GM23338 (cell line): ENCODE data around the gene PML. TPM values are rescaled to one million over a fixed set of nuclear protein-coding genes. Genes with fewer than 3 reads are reported as not detected.

ENCODE experiments used
- ATAC-seq: fragments of 200-7000 bp; cut with Tn5 transposase; 3 replicates; pipeline ENCODE4 v1.9.1; 2020
- DNase-seq: peaks from one replicate; pipeline ENCODE4 v3.0.0-alpha.2; 2015; ENCODE audit warnings: low spot score
- H2AFZ ChIP-seq: fragments of 200-600 bp; sonication (generic); 2 replicates; pipeline ENCODE4 v1.8.0; 2016; ENCODE audit warnings: antibody characterized with exemption, mild to moderate bottlenecking, moderate library complexity
- H3F3A ChIP-seq: fragments of 200-600 bp; sonication (generic); replicated peaks from 2 replicates; pipeline ENCODE4 v1.8.0; 2017; ENCODE audit warnings: antibody characterized with exemption, mixed run types, low read depth
- H3K27ac ChIP-seq: fragments of 200-600 bp; sonication (generic); 2 replicates; pipeline ENCODE4 v1.6.1; 2016; ENCODE audit warnings: low read depth
- H3K27me3 ChIP-seq: fragments of 200-600 bp; sonication (generic); 2 replicates; pipeline ENCODE4 v1.8.0; 2016; ENCODE audit warnings: mild to moderate bottlenecking, mixed run types, moderate library complexity; ENCODE audit not compliant: insufficient read depth
- H3K36me3 ChIP-seq: fragments of 200-600 bp; sonication (generic); 2 replicates; pipeline ENCODE4 v1.8.0; 2016; ENCODE audit warnings: mild to moderate bottlenecking; ENCODE audit not compliant: insufficient read depth
- H3K4me1 ChIP-seq: fragments of 200-600 bp; sonication (generic); 2 replicates; pipeline ENCODE4 v1.8.0; 2016; ENCODE audit warnings: mild to moderate bottlenecking, moderate library complexity; ENCODE audit not compliant: insufficient read depth
- H3K4me2 ChIP-seq: fragments of 200-600 bp; sonication (generic); 2 replicates; pipeline ENCODE4 v1.7.1; 2017; ENCODE audit warnings: mixed run types
- H3K4me3 ChIP-seq: fragments of 200-600 bp; sonication (generic); 2 replicates; pipeline ENCODE4 v1.6.1; 2016; ENCODE audit warnings: mixed run types
- H3K79me2 ChIP-seq: fragments of 200-600 bp; sonication (generic); replicated peaks from 2 replicates; pipeline ENCODE4 v1.8.0; 2017; ENCODE audit warnings: mild to moderate bottlenecking; ENCODE audit not compliant: insufficient read depth
- H3K9me2 ChIP-seq: fragments of 200-600 bp; sonication (generic); 2 replicates; pipeline ENCODE4 v1.8.0; 2017; ENCODE audit not compliant: insufficient read depth
- H4K20me1 ChIP-seq: fragments of 200-600 bp; sonication (generic); replicated peaks from 2 replicates; pipeline ENCODE4 v1.8.0; 2017; ENCODE audit warnings: mild to moderate bottlenecking; ENCODE audit not compliant: insufficient read depth
- H3K27ac Mint-ChIP-seq: 2 replicates; pipeline ENCODE4 v1.8.0; 2020; ENCODE audit warnings: inconsistent platforms, mild to moderate bottlenecking, moderate library complexity, mixed read lengths
- H3K27me3 Mint-ChIP-seq: 3 replicates; pipeline ENCODE4 v1.8.0; 2022; ENCODE audit warnings: low read depth, mild to moderate bottlenecking, moderate library complexity, mixed read lengths, inconsistent platforms; ENCODE audit not compliant: insufficient read depth, poor library complexity
- H3K36me3 Mint-ChIP-seq: 3 replicates; pipeline ENCODE4 v1.8.0; 2021; ENCODE audit warnings: low read depth, mild to moderate bottlenecking, inconsistent platforms, moderate library complexity, mixed read lengths
- H3K4me1 Mint-ChIP-seq: 3 replicates; pipeline ENCODE4 v1.8.0; 2020; ENCODE audit warnings: mild to moderate bottlenecking, inconsistent platforms, mixed read lengths
- H3K4me3 Mint-ChIP-seq: 3 replicates; pipeline ENCODE4 v1.8.0; 2021; ENCODE audit warnings: moderate library complexity, mild to moderate bottlenecking, inconsistent platforms, mixed read lengths
- H3K9me3 Mint-ChIP-seq: 3 replicates; pipeline ENCODE4 v1.8.0; 2020; ENCODE audit warnings: moderate library complexity, mild to moderate bottlenecking, inconsistent platforms, mixed read lengths
- CTCF ChIP-seq, 2 experiments: fragments of 200-600 bp in 1 of 2; sonication (generic) in 1 of 2; conservative IDR thresholded peaks; 2 replicates each; pipeline versions ENCODE4 v1.5.1 to v1.6.1; 2016 to 2017; ENCODE audit warnings: antibody characterized with exemption in 2 of 2, low read depth in 2 of 2, mild to moderate bottlenecking in 2 of 2, moderate library complexity in 1 of 2
- ETS1 ChIP-seq: IDR thresholded peaks from 2 replicates; pipeline ENCODE4 v1.6.1; 2016; ENCODE audit warnings: antibody characterized with exemption
- EZH2 ChIP-seq: fragments of 200-600 bp; sonication (generic); IDR thresholded peaks from one replicate; pipeline ENCODE4 v1.8.0; 2017; ENCODE audit warnings: antibody characterized with exemption, mild to moderate bottlenecking, low read depth; ENCODE audit not compliant: unreplicated experiment
- EZH2phosphoT487 ChIP-seq: fragments of 200-600 bp; sonication (generic); IDR thresholded peaks from one replicate; pipeline ENCODE4 v1.8.1; 2018; ENCODE audit warnings: antibody characterized with exemption; ENCODE audit not compliant: unreplicated experiment
- JUNB ChIP-seq: IDR thresholded peaks from one replicate; pipeline ENCODE4 v1.6.1; 2016; ENCODE audit warnings: antibody characterized with exemption; ENCODE audit not compliant: unreplicated experiment
- NANOG ChIP-seq: IDR thresholded peaks from 2 replicates; pipeline ENCODE4 v1.6.1; 2016; ENCODE audit warnings: antibody characterized with exemption, borderline replicate concordance
- POLR2AphosphoS5 ChIP-seq: IDR thresholded peaks from 2 replicates; pipeline ENCODE4 v1.6.1; 2016; ENCODE audit warnings: antibody characterized with exemption, low read depth
- REST ChIP-seq: IDR thresholded peaks from one replicate; pipeline ENCODE4 v1.6.1; 2018; ENCODE audit warnings: antibody characterized with exemption; ENCODE audit not compliant: unreplicated experiment
- STAT1 ChIP-seq: IDR thresholded peaks from one replicate; pipeline ENCODE4 v1.6.1; 2016; ENCODE audit warnings: antibody characterized with exemption; ENCODE audit not compliant: unreplicated experiment
- ZNF114 ChIP-seq: fragments of 250-450 bp; sonication (Bioruptor Pico); IDR thresholded peaks from 2 replicates; pipeline ENCODE4 v1.5.0; 2020; ENCODE audit warnings: mild to moderate bottlenecking, moderate library complexity
- ZNF331 ChIP-seq: fragments of 250-450 bp; sonication (Bioruptor Pico); IDR thresholded peaks from 2 replicates; pipeline ENCODE4 v1.5.0; 2020; ENCODE audit warnings: low read depth, mild to moderate bottlenecking, moderate library complexity
- polyA plus RNA-seq: library from polyadenylated mRNA; unstranded; fragments of >200 nt; fragmentation: Nextera tagmentation; extraction: Ambion mirVana; gene quantifications from 2 replicates; pipeline ENCODE4 v1.2.1, GENCODE V29; 2016
- total RNA-seq: library from RNA; depleted of rRNA; stranded (reverse); fragments of >200 nt; shearing (Covaris generic); gene quantifications from 2 replicates; pipeline ENCODE4 v1.2.3, GENCODE V29; 2014

The PML gene
- total and polyA plus RNA-seq, 2 experiments from 2014 or later = 19.0 to 73.1 TPM

GRCh38 chr15:73994912-73995622 is 551 bp downstream of the PML start:
- Histone ChIP-seq H3K27me3 (peaks cover 4% of the 10 kb centered on the region; the same call in 1 of the 2 replicates), H3K4me1 (peaks cover 9% of the 10 kb centered on the region), H3K27ac (peak overlapping the region; percentile 48; the same call in 1 of the 2 replicates), H3K4me3 (peak overlapping the region; percentile 88), H3K4me2 (peak overlapping the region; percentile 86), H3K79me2 (peaks cover 32% of the 10 kb centered on the region), H3F3A (no peaks in the 10 kb centered on the region), H3K36me3 (peaks cover 12% of the 10 kb centered on the region; the same call in 1 of the 2 replicates), H4K20me1 (peaks cover 13% of the 10 kb centered on the region), H2AFZ (peak overlapping the region; percentile 8), H3K9me2 (no peaks in the 10 kb centered on the region)
- TF ChIP-seq ETS1 = no peak
- no peak for TF ChIP-seq EZH2
- no peak for TF ChIP-seq EZH2phosphoT487
- no peak; the same call in 1 of the 2 replicates for TF ChIP-seq POLR2AphosphoS5
- no peak for TF ChIP-seq STAT1
- no peak for TF ChIP-seq CTCF (conservative IDR thresholded peaks at IDR 0.05; ENCODE audit: low read depth in 2 of 2)
- TF ChIP-seq JUNB = no peak
- TF ChIP-seq REST = no peak
- TF ChIP-seq NANOG = no peak
- TF ChIP-seq ZNF114 (CRISPR knock-in tag) = no peak
- no peak for TF ChIP-seq ZNF331 (CRISPR knock-in tag)
- Mint-ChIP-seq H3K9me3 (no peaks in the 10 kb centered on the region), H3K36me3 (peaks cover 10% of the 10 kb centered on the region; the same call in 2 of the 3 replicates), H3K4me1 (peaks cover 21% of the 10 kb centered on the region), H3K4me3 (peak overlapping the region; percentile 92), H3K27me3 (peaks cover 18% of the 10 kb centered on the region), H3K27ac (peak overlapping the region; percentile 75)
- ATAC-seq = peak; percentile 16
- DNase-seq = peak; percentile 28
